ENCODE results near the gene ALDH3A1. TPM values are rescaled to one million over a fixed set of nuclear protein-coding genes. Genes with fewer than 3 reads are reported as not detected.

ALDH3A1 gene
- total and polyA plus RNA-seq, 9 of the 15 experiments (the other 6 are each of a cell fraction or from before 2014, with no cell fraction given), result not detected

DNA sequence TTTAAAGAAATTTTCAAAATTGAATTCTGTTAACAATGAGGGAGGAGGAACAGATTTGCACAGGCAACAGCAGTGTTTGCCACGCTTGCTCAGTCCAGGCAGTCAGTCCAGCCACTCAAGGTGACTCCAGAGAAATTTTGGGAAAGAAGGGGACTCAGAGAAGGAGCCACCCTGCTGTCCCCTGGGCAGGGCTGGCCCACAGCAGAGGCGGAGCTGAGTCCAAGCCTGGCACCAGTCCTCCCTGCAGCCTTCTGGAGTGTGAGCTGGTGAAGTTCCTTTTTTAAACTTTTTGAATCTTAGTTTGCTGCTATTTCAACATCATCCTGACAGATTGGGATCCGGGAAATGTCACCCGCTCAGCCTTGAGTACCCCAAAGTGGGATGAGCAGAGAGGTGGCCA lies 17.3 kb downstream of the ALDH3A1 start:
- DNase-seq (ENCODE audit: extremely low read depth in 1 of 4, low spot score in 3 of 4) (no peak), ATAC-seq (no peak), FAIRE-seq (no peak)
- Histone ChIP-seq H3K27ac (ENCODE audit: extremely low read depth, low read depth, low read length) (no peak overlapping the region), H3K4me1 (replicated peaks in 1 of 2; ENCODE audit: control insufficient read depth in 2 of 2, insufficient read depth in 2 of 2, low read length in 2 of 2) (no peaks in the 10 kb centered on the region; a peak in 1 of 5 replicates), H2AFZ (ENCODE audit: low read depth, low read length) (no peak overlapping the region), H3K9me3 (replicated peaks; ENCODE audit: control insufficient read depth, insufficient read depth, low read depth, low read length) (no peaks in the 10 kb centered on the region), H4K20me1 (replicated peaks; ENCODE audit: control insufficient read depth, insufficient read depth, low read length) (no peaks in the 10 kb centered on the region), H3K4me3 (no peak overlapping the region), H3K27me3 (ENCODE audit: control insufficient read depth in 2 of 2, insufficient read depth in 2 of 2, low read length in 2 of 2) (peaks cover 0 to 11% of the 10 kb centered on the region in 2 experiments; a peak in 2 of 5 replicates), H3K36me3 (ENCODE audit: control insufficient read depth, insufficient read depth, low read length) (no peaks in the 10 kb centered on the region), H3K9ac (ENCODE audit: insufficient read depth in 1 of 2, low read depth in 2 of 2, low read length in 2 of 2) (no peak overlapping the region), H3K9me1 (ENCODE audit: control insufficient read depth, insufficient read depth, low read length) (no peaks in the 10 kb centered on the region), H3K79me2 (ENCODE audit: control insufficient read depth, insufficient read depth, low read length) (no peaks in the 10 kb centered on the region), H3K4me2 (ENCODE audit: insufficient read depth, low read length) (no peak overlapping the region)
- POLR2A ChIA-PET, result no interaction called here
- BruUV-seq (replicated peaks), result no TSS peak
- CTCF ChIA-PET (ENCODE audit: low intra/inter-chr PET ratio), result no interaction called here
- intact Hi-C loops (cut with micrococcal nuclease) (no loop called here), in situ Hi-C loops (cut with MboI) (no loop called here)
- no peak for TF ChIP-seq SMARCB1 (IDR thresholded peaks at IDR 0.05; ENCODE audit: insufficient read length, low read depth)
- no peak for TF ChIP-seq GABPB1 (CRISPR knock-in tag; IDR thresholded peaks at IDR 0.05)
- TF ChIP-seq ATF7 (IDR thresholded peaks at IDR 0.05), result no peak
- TF ChIP-seq GATAD2A (IDR thresholded peaks at IDR 0.05), result no peak
- no peak for TF ChIP-seq ZNF175 (CRISPR knock-in tag; IDR thresholded peaks at IDR 0.05; ENCODE audit: low read depth)
- TF ChIP-seq, protein P1, sequence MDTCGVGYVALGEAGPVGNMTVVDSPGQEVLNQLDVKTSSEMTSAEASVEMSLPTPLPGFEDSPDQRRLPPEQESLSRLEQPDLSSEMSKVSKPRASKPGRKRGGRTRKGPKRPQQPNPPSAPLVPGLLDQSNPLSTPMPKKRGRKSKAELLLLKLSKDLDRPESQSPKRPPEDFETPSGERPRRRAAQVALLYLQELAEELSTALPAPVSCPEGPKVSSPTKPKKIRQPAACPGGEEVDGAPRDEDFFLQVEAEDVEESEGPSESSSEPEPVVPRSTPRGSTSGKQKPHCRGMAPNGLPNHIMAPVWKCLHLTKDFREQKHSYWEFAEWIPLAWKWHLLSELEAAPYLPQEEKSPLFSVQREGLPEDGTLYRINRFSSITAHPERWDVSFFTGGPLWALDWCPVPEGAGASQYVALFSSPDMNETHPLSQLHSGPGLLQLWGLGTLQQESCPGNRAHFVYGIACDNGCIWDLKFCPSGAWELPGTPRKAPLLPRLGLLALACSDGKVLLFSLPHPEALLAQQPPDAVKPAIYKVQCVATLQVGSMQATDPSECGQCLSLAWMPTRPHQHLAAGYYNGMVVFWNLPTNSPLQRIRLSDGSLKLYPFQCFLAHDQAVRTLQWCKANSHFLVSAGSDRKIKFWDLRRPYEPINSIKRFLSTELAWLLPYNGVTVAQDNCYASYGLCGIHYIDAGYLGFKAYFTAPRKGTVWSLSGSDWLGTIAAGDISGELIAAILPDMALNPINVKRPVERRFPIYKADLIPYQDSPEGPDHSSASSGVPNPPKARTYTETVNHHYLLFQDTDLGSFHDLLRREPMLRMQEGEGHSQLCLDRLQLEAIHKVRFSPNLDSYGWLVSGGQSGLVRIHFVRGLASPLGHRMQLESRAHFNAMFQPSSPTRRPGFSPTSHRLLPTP (IDR thresholded peaks at IDR 0.05; ENCODE audit: borderline replicate concordance, extremely low read depth, insufficient read length), result no peak
- TF ChIP-seq, protein P2, sequence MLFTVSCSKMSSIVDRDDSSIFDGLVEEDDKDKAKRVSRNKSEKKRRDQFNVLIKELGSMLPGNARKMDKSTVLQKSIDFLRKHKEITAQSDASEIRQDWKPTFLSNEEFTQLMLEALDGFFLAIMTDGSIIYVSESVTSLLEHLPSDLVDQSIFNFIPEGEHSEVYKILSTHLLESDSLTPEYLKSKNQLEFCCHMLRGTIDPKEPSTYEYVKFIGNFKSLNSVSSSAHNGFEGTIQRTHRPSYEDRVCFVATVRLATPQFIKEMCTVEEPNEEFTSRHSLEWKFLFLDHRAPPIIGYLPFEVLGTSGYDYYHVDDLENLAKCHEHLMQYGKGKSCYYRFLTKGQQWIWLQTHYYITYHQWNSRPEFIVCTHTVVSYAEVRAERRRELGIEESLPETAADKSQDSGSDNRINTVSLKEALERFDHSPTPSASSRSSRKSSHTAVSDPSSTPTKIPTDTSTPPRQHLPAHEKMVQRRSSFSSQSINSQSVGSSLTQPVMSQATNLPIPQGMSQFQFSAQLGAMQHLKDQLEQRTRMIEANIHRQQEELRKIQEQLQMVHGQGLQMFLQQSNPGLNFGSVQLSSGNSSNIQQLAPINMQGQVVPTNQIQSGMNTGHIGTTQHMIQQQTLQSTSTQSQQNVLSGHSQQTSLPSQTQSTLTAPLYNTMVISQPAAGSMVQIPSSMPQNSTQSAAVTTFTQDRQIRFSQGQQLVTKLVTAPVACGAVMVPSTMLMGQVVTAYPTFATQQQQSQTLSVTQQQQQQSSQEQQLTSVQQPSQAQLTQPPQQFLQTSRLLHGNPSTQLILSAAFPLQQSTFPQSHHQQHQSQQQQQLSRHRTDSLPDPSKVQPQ (CRISPR knock-in tag; IDR thresholded peaks at IDR 0.05; ENCODE audit: borderline replicate concordance), result no peak
- no peak for TF ChIP-seq ZNF263 (CRISPR knock-in tag; IDR thresholded peaks at IDR 0.05; ENCODE audit: borderline replicate concordance)
- TF ChIP-seq HDGF (IDR thresholded peaks at IDR 0.05), result no peak
- no peak for TF ChIP-seq RNF2 (IDR thresholded peaks at IDR 0.05)
- TF ChIP-seq POU5F1 (IDR thresholded peaks at IDR 0.05; ENCODE audit: borderline replicate concordance, low read depth, low read length, partially characterized antibody), result no peak
- no peak for TF ChIP-seq FOXJ2 (tag; IDR thresholded peaks at IDR 0.05)
- TF ChIP-seq CAMTA2 (CRISPR knock-in tag; conservative IDR thresholded peaks at IDR 0.05), result no peak
- TF ChIP-seq CREM (IDR thresholded peaks at IDR 0.05; ENCODE audit: low read depth), result no peak
- no peak for TF ChIP-seq SRSF7 (optimal IDR thresholded peaks at IDR 0.05; ENCODE audit: low read depth, low read length)
- no peak for TF ChIP-seq SIN3A (IDR thresholded peaks at IDR 0.05; ENCODE audit: borderline replicate concordance in 2 of 2, control insufficient read depth in 1 of 2, low read depth in 2 of 2, low read length in 2 of 2)
- no peak for TF ChIP-seq FOXA1 (IDR thresholded peaks at IDR 0.05; ENCODE audit: borderline replicate concordance)
- TF ChIP-seq ZNF124 (CRISPR knock-in tag; IDR thresholded peaks at IDR 0.05), result no peak
- no peak for TF ChIP-seq MEF2A (IDR thresholded peaks at IDR 0.05; ENCODE audit: control insufficient read depth, low read depth, low read length)
- WGBS (ENCODE audit: insufficient coverage, low coverage, missing lambda C conversion rate), result 0% methylated on average over 4 of the region's 4 CpGs

Measured in K562 (cell line).